ENCODE results near the gene LOC128125822.

The LOC128125822 gene

DNA sequence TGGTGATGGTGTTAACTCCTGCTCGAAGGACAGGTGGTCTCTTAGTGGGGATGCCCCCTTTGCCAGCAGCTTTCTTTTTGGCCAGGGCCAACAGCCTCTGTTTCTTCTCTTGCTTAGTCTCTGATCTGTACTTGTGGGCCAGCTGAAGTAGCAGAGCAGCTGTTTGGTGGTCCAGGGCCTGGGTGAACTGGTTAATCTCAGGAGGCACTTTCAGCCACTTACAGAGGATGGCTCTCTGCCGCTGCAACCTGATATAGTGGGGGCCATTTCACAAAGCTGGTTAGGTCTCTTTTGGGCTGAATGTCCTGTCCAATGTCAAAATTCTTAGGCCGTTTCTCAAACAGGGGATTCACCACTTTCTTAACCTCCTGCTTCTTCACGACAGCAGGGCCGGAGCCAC is 23.2 kb upstream of the LOC128125822 start:
- 83 to 94% methylated on average over 5 of the region's 5 CpGs for WGBS, 2 donors
- DNase-seq (ENCODE audit: low spot score in 2 of 2), result no peak
- no peak overlapping the region for H3K4me3 ChIP-seq (ENCODE audit: low read depth, poor library complexity, severe bottlenecking)
- TF ChIP-seq, protein P1, sequence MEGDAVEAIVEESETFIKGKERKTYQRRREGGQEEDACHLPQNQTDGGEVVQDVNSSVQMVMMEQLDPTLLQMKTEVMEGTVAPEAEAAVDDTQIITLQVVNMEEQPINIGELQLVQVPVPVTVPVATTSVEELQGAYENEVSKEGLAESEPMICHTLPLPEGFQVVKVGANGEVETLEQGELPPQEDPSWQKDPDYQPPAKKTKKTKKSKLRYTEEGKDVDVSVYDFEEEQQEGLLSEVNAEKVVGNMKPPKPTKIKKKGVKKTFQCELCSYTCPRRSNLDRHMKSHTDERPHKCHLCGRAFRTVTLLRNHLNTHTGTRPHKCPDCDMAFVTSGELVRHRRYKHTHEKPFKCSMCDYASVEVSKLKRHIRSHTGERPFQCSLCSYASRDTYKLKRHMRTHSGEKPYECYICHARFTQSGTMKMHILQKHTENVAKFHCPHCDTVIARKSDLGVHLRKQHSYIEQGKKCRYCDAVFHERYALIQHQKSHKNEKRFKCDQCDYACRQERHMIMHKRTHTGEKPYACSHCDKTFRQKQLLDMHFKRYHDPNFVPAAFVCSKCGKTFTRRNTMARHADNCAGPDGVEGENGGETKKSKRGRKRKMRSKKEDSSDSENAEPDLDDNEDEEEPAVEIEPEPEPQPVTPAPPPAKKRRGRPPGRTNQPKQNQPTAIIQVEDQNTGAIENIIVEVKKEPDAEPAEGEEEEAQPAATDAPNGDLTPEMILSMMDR (IDR thresholded peaks at IDR 0.05), result no peak
- no peak for TF ChIP-seq POLR2A (IDR thresholded peaks at IDR 0.05)
- intact Hi-C loops (cut with DNase I; ENCODE audit: low total_unique reads), result no loop called here

DNA sequence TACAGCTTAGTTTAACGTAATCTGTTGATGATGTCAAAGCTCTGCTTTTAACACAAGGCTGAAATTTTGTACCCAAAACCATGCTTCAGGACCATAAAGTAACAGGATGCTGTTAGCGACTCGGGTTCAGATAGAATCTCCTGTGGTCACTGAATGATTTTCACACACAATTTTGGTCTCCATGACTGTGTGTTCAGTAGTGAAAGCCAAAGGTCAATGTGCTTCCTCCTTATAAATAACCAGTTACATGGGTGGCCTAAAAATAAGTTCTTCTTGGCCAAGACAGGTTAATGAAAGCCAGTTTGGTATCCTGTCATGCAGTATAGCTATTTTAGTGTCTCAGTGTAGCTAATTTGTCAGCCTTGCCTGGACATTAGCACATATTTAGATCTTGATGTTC is 19.1 kb upstream of the LOC128125822 start:
- DNase-seq (ENCODE audit: low spot score in 2 of 2), result no peak
- TF ChIP-seq POLR2A (IDR thresholded peaks at IDR 0.05), result no peak
- TF ChIP-seq, protein P1 (IDR thresholded peaks at IDR 0.05), result no peak
- no peak overlapping the region for H3K4me3 ChIP-seq (ENCODE audit: low read depth, poor library complexity, severe bottlenecking)
- 74 to 81% methylated on average over 3 of the region's 3 CpGs for WGBS, 2 donors
- intact Hi-C loops (cut with DNase I; ENCODE audit: low total_unique reads), result no loop called here

DNA sequence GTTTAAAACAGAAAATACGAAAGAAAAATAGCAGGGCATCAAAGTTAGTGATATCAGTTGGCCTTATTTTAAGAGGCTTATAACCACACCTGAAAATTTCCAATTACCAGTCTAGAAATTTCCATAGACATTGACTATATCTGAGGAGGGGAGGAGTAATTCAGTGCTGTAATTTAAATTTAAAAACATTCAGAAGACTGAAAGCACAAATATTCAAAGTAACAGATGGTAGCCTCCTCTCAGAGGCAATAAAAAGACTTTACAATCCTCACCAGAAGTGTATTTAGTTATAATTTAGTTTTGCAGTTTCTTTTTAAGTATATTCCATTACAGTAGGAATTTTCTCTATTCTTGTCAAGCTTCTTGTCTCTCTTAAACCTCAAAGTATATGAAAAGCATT is 18.4 kb upstream of the LOC128125822 start:
- WGBS, 2 donors, result 74 to 80% methylated on average over 1 of the region's 1 CpG

DNA sequence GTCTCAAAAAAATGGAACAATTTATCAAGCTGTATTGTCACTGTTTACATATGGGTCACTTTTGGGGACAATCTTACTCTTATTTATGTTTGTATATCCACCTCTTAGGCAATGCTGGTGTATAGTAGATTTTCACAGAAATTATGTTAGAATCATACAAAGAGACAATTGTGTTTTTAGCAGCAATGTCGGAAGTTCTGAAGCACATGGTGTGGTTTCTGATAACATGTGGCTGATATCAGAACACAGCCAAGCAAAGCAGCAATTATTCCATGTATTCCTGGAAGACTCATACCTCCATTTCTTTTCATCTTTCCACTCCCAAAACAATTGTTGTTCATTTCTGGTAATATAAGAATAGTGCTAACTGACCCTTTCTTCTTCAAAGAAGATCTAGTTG is 17.5 kb upstream of the LOC128125822 start:
- no peak for DNase-seq (ENCODE audit: low spot score in 2 of 2)
- 80 to 87% methylated on average over 1 of the region's 1 CpG for WGBS, 2 donors
- TF ChIP-seq, protein P1 (IDR thresholded peaks at IDR 0.05), result no peak
- no peak for TF ChIP-seq POLR2A (IDR thresholded peaks at IDR 0.05)
- intact Hi-C loops (cut with DNase I; ENCODE audit: low total_unique reads), result no loop called here
- no peak overlapping the region for H3K4me3 ChIP-seq (ENCODE audit: low read depth, poor library complexity, severe bottlenecking)

More for the DNA sequence above, 18.4 kb upstream of the LOC128125822 start:
- H3K4me3 ChIP-seq (ENCODE audit: low read depth, poor library complexity, severe bottlenecking), result no peak overlapping the region
- no peak for TF ChIP-seq POLR2A (IDR thresholded peaks at IDR 0.05)
- TF ChIP-seq, protein P1 (IDR thresholded peaks at IDR 0.05), result no peak
- intact Hi-C loops (cut with DNase I; ENCODE audit: low total_unique reads), result no loop called here
- DNase-seq (ENCODE audit: low spot score in 2 of 2), result no peak

DNA sequence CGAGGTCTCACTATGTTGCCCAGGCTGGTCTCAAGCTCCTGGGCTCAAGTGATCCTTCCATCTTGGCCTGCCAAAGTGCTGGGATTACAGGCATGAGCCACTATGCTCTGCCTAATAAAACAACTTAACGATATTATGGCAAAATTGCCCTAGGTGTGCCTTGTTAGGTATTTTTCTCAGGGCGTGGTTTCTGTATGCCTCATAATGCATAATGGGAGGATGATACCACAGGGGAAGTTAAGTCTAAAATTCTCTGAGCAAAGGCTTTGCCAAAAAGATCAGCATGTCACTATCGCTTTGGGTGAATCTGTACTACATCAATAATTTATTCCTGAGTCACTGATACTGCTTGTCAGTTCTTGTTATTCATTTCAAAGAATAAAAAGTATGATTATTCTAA is 15.9 kb upstream of the LOC128125822 start:
- TF ChIP-seq, protein P1 (IDR thresholded peaks at IDR 0.05), result no peak
- TF ChIP-seq POLR2A (IDR thresholded peaks at IDR 0.05), result no peak
- H3K4me3 ChIP-seq (ENCODE audit: low read depth, poor library complexity, severe bottlenecking), result no peak overlapping the region
- intact Hi-C loops (cut with DNase I; ENCODE audit: low total_unique reads), result no loop called here
- no peak for DNase-seq (ENCODE audit: low spot score in 2 of 2)
- 58 to 67% methylated on average over 4 of the region's 4 CpGs for WGBS, 2 donors

DNA sequence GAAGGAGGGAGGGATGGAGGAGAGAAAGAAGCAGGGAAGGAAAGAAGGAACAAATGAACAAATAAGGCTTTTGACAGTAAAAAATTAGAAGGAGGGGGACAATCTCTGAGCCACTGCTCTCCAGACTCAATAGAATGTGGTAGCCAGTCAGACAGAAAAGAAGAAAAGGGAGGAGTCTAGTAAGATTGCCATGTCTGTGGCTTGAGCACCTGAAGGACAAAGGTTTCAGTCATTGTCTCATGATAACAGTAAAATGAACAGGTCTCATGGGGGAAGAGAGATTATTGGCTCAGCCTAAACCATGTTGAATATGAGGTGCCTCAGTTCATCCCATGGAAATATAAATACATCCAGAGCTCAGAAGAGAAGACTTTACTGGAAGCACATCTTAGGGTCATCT is 14.0 kb upstream of the LOC128125822 start:
- DNase-seq (ENCODE audit: low spot score in 2 of 2), result no peak
- no peak overlapping the region for H3K4me3 ChIP-seq (ENCODE audit: low read depth, poor library complexity, severe bottlenecking)
- TF ChIP-seq, protein P1 (IDR thresholded peaks at IDR 0.05), result no peak
- TF ChIP-seq POLR2A (IDR thresholded peaks at IDR 0.05), result no peak
- intact Hi-C loops (cut with DNase I; ENCODE audit: low total_unique reads), result no loop called here

Measured in lower leg skin (tissue), 4 donors.